ELF-1 (cell line): ENCODE data around the gene CD81.

Experiments
- DNase-seq: peaks from one replicate; pipeline ENCODE4 v3.0.0-alpha.2; 2016; ENCODE audit warnings: low read depth, low spot score

The CD81 gene

GRCh38 chr11:2390091-2390724, 13.1 kb downstream of the CD81 start:
- DNase-seq: no peak

- peak; percentile 80 for DNase-seq
Measured at GRCh38 chr11:2390725-2391151, 13.6 kb downstream of the CD81 start.

- DNase-seq: no peak
Measured at GRCh38 chr11:2391181-2391975, 14.3 kb downstream of the CD81 start.

DNA sequence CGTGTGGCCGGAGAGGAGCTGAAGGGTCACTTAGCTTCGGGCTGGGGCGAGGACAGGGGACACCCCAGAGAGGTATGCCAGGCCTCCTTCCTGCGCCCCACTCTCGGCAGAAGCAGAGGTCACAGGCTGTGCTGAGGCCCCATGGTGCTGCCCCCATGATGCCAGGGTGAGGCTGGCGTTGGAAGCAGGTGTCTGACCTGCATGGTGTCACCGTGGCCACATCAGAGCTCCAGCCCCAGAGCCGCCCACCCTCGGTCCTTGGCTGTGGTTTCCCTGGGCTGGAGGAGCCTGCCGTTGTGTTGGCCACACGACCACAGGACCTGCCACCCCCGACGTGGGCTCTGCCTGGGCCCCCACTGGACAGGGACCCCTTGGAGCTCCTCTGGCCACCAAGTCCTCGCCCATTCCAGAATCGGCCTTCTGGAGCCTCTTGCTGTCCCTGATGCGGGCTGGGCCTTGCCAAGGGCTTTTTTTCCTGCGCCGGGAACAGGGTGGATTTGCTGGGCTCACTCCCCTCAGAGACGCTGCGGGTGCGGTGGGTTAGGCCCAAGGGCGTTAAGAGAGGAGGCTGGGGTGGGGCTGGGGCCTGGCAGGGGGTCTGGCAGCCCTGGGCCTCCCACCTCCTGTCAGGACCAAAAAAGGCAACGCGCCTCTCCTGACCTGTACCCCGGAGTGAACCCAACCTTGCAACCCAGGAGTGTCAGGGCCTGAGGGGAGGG, 15.3 kb downstream of the CD81 start:
- DNase-seq: no peak

GRCh38 chr11:2393111-2393868, 16.2 kb downstream of the CD81 start:
- no peak for DNase-seq

GRCh38 chr11:2393941-2394817, 17.1 kb downstream of the CD81 start:
- no peak for DNase-seq

DNA sequence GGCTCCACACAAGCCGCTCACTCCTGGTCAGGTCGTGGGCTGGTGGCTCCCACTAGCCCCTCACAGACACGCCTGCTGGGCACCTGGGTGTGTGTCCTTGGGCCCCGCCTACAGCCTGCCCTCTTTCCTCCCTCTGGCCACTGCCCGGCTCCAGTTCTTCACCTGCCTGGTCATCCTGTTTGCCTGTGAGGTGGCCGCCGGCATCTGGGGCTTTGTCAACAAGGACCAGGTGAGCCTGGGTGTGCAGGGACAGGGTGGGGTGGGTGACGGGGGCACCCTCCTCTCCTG, 17.7 kb downstream of the CD81 start:
- DNase-seq: no peak

GRCh38 chr11:2395211-2395730, 18.2 kb downstream of the CD81 start:
- no peak for DNase-seq

- no peak for DNase-seq
Measured at GRCh38 chr11:2395856-2396255, 18.7 kb downstream of the CD81 start.

GRCh38 chr11:2396471-2396870, 19.4 kb downstream of the CD81 start:
- DNase-seq: no peak

DNA sequence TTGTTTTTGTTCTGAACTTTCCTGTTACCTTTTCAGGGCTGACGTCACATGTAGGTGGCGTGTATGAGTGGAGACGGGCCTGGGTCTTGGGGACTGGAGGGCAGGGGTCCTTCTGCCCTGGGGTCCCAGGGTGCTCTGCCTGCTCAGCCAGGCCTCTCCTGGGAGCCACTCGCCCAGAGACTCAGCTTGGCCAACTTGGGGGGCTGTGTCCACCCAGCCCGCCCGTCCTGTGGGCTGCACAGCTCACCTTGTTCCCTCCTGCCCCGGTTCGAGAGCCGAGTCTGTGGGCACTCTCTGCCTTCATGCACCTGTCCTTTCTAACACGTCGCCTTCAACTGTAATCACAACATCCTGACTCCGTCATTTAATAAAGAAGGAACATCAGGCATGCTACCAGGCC, 19.9 kb downstream of the CD81 start:
- no peak for DNase-seq

DNA sequence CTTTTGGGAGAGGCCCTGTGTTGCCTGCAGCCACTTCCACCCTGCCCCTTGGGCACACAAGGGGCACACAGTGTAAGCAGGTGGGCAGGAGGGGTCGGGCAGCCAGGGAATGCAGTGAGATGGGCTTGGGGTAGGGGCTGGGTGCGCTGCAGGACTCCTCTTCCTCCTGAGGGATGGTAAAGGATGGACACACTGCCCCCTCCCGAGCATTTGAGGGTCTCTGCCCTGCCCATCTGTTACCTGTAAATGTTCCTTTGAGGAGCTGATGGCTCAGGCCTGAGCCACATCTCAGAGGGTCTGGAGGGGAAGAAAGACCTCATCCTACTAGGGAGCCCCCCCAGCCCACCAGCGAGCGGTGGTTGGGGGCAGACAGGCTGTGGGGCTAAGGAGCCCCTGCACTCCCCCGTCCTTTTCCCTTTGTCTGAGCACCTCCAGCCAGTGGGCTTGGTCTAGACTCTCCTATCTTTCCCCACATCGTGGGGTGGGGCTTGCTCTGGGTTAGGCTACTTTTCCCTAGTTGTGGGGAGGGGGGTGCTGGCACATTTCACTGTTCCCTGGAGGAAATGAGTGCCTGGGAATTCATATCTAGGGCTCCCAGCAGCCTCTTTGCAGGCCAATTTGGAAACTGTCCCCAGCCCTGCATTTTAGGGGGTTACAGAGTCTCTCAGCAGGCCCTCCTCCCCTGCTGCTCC, 21.7 kb downstream of the CD81 start:
- DNase-seq: no peak

DNA sequence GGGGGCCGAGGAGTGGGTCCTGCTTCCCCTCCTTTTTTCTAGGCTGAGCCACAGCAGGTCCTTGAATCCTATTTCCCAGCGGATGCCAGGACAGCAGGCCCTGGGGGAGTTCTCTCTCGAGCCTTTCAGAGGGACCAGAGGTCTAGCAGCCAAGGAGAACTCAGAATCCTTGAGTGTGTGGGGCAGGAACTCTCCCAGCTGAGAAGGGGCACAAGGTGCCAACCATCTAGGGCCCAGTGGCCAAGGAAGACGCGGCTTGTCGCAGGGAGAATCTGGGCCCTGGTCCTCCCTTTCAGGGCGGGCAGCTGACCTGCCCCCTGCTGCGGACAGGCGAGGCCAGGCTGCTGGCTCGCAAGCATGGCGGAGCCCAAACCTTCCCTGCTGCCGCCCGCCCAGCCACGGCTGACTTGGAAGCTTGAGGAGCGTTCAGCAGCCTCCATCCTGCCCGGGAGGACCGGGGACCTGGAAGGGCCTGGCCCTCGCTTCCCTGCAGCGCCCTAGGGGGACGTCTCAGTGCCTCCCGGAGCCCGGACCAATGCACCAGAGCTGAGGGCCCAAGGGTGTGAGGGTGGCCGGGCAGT, 22.5 kb downstream of the CD81 start:
- no peak for DNase-seq

- DNase-seq: peak; percentile 100
Measured at GRCh38 chr11:2400069-2400761, 23.1 kb downstream of the CD81 start, which contains the start of gene TSSC4. TSS of gene TSSC4 (plus strand) at chr11:2400750. CDS start at chr11:2402634, 1,884 bp downstream.

DNA sequence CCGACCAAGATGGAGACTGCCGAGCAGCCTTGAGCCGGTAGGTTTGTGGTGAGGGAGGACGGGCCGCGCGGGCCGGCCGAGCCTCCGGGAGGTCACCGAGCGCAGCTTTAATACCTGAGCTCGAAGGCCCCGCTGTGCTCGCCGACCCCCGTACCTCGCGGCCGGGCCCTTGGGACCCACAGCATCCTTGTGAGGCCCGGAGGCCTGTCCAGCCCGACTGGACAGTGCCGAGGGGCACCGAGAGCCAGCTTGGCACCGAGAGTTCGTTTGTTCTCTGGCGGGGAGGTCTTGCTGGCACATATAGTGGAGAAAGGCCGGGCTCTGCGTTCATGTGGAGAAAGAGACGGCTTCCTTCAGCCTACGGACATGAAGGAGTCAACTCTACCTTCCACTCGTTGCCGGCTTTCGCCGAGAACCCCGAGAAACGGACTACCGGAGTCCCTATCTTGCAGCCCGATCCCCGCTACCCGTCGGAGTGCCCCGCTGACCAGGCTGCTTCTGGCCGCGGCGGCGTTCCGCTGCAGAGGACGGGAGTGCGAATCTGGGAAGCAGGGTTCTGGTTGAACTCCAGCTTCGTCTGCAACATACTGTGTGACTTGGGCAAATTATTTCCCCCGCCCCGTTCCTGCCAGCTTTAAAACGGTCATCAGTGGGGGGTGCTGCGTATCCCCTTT, 23.8 kb downstream of the CD81 start:
- DNase-seq: no peak

- DNase-seq: no peak
Measured at GRCh38 chr11:2401436-2401984, 24.4 kb downstream of the CD81 start.

GRCh38 chr11:2402106-2402505, 25.0 kb downstream of the CD81 start:
- no peak for DNase-seq

DNA sequence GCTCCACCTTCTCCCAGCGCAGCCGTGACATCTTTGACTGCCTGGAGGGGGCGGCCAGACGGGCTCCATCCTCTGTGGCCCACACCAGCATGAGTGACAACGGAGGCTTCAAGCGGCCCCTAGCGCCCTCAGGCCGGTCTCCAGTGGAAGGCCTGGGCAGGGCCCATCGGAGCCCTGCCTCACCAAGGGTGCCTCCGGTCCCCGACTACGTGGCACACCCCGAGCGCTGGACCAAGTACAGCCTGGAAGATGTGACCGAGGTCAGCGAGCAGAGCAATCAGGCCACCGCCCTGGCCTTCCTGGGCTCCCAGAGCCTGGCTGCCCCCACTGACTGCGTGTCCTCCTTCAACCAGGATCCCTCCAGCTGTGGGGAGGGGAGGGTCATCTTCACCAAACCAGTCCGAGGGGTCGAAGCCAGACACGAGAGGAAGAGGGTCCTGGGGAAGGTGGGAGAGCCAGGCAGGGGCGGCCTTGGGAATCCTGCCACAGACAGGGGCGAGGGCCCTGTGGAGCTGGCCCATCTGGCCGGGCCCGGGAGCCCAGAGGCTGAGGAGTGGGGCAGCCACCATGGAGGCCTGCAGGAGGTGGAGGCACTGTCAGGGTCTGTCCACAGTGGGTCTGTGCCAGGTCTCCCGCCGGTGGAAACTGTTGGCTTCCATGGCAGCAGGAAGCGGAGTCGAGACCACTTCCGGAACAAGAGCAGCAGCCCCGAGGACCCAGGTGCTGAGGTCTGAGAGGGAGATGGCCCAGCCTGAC, 26.0 kb downstream of the CD81 start:
- no peak for DNase-seq
